NT2/D1 (cell line): ENCODE measurements around the gene FNTB.

Experiments
- SUZ12 ChIP-seq: IDR thresholded peaks from 2 replicates; pipeline ENCODE4 v1.6.1; 2011; ENCODE audit not compliant: insufficient read length, insufficient read depth; ENCODE audit errors: extremely low read depth
- YY1 ChIP-seq: IDR thresholded peaks from 2 replicates; pipeline ENCODE4 v1.6.1; 2011; ENCODE audit not compliant: insufficient read length, insufficient read depth
- ZNF274 ChIP-seq: IDR thresholded peaks from 2 replicates; pipeline ENCODE4 v1.6.1; 2011; ENCODE audit warnings: mild to moderate bottlenecking, low read depth, low read length

DNA sequence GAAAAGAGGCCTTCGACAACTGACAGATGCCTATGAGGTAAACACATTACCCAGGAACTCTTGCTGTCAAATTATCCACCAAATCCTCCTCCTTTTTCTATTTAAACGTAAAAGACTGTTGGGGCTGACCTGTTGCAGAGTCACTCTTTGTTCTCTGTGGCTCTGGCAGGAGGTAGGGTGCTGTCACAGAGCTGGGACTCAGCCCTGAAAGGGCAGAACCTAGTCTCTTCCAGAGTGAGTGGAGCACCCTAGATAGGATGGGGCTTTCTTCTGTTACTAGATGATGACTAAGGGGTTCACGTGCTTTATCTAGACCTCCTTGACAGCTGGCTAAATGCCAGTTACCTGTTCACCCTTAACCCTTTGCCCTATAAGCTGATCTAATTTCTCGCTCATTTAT, 25.7 kb downstream of the FNTB start:
- no peak for TF ChIP-seq YY1
- no peak for TF ChIP-seq SUZ12
- TF ChIP-seq ZNF274, result no peak
